ENCODE data around the gene PDE3A.

The PDE3A gene

DNA sequence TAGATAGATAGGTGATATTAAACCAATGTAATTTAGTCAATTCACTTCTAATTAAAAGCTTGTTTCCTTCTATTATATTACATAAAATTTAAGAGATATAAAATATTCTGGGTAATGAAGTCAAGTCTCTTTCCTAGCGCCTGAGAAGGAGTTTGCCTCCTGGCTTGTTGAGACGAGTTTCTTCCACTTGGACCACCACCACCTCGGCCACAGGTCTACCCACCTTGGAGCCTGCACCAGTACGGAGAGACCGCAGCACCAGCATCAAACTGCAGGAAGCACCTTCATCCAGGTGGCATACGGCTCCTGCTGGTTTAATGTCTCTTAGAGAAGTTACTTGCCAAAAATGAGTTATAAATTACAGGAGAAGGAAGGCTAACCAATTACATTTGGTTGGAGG is 247.8 kb downstream of the PDE3A start:
- DNase-seq (ENCODE audit: low read depth) = no peak

DNA sequence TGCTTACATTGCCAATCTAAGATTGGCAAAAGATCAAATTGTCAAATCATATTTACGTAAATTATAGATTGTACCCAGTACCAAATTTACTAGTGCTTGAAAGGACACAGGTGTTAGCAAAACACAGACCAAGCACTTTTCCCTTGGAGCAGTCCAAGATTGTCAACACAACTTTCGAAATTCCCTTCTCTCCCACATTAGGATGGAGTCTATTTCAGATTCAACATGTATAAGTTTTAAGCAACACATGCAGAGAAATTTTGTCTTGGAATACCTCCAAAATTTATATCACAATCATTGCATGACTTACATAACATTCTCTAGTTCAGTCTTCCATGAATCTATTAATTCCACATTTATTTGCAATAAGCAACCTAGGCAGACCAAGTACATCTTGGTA is 251.9 kb downstream of the PDE3A start:
- DNase-seq (ENCODE audit: low read depth) = no peak

DNA sequence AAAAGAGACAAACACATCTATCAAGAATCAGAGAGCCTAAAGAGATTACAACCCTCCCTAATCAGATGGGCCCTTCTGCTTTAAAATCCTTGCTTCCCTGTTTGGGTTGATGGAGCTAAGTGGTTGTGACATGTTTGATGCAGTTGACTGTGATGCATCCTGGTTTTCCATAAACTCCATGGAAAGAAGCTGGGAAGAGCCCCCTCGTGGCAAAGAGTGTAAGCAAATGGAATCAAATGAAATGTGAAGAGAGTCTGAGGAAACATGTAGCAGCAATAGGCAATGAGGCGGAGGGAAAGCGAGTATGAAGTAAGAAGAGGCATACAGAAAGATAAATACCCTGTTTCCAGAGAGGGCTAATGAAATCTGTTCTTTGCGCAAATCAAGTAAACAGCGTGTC is 256.4 kb downstream of the PDE3A start:
- DNase-seq (ENCODE audit: low read depth) = no peak

DNA sequence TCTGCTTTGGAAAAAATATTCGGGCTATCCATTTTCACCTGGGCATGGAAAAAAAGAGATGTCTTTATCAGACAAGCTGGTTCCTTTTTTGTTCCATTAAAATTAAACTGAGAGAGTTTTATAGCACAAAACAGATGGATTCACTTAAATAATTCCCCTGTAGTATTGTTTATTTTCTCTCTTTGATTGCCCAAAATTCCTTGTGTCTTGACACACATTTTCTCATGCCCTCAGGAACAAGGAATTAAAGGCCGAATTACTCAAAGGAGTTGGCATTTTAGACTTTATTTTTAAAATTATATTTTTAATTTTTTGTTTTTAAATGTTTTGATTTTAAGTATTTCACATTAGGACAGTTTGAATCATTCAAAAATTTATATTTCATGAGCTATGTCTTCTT is 257.2 kb downstream of the PDE3A start:
- no peak for DNase-seq (ENCODE audit: low read depth)

DNA sequence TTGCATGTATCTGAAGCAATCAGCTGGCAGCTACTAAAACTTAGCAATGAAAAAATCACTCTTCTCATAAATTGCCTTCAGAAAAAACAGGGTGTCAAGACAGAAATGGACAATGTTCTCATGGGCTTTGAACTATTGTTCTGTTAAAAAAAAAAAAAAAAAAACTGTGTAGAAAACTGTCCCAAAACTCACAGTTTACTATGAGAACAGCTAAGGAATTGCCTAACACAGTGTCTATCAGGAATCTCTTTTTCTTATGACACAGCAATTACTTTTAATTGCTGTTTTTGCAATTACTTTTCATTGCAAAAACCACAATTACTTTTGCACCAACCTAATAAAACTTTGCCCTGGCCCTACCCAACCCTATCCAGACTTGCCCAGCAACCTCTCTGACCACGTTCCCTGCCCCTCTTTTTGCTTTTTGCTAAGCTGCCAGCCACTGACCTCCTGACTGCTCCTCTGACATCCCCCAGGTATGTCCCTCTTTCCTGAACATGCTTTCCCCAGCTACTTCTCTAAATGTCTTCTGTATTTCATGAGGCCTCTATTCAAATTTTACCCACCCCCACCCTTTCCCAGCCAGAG is 258.8 kb downstream of the PDE3A start:
- no peak for DNase-seq (ENCODE audit: low read depth)

DNA sequence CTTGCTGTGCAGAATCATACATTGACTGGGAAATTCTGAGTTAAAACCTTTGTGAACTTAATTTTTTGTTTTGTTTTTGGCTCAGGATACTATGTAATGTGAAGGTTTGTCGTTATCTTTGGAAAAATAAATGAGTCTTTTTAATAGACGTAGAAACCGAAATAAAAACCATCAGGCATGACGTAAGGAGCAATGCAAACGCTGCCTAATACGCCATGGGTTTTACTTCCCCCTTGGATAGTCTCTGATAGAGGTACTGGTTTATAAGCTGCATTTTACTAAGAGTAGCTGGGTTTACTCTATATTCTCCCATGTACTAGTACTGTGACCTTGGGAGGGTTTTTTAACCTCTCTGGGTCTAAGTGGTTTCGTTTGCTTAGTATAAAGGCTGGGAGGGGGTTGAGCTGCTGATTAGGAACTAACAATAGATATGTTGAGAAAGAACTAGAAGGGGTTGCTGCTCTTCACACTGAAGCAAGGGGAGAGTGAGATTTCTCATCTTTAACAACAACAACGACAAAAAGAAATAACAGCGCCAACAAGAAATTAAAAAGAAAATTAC is 260.0 kb downstream of the PDE3A start:
- no peak for DNase-seq (ENCODE audit: low read depth)

DNA sequence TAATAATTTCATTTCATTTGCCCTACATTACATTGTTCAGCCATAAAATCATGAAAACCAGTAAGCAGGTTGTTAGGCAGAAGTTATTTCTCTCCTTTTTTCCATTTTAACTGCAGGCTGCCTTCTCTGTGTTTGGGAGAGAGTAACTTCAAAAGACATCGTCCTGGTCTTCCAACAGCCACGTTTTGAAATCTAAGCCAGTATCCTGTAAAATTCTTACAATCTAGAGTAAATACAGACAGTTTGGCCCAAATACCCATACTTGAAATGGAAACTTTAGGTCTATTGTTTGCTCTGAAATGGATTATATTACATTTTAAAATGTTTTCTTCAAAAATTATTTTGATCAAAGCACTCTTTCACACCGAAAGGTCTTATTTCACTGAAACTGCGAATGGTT is 260.7 kb downstream of the PDE3A start:
- DNase-seq (ENCODE audit: low read depth) = no peak

DNA sequence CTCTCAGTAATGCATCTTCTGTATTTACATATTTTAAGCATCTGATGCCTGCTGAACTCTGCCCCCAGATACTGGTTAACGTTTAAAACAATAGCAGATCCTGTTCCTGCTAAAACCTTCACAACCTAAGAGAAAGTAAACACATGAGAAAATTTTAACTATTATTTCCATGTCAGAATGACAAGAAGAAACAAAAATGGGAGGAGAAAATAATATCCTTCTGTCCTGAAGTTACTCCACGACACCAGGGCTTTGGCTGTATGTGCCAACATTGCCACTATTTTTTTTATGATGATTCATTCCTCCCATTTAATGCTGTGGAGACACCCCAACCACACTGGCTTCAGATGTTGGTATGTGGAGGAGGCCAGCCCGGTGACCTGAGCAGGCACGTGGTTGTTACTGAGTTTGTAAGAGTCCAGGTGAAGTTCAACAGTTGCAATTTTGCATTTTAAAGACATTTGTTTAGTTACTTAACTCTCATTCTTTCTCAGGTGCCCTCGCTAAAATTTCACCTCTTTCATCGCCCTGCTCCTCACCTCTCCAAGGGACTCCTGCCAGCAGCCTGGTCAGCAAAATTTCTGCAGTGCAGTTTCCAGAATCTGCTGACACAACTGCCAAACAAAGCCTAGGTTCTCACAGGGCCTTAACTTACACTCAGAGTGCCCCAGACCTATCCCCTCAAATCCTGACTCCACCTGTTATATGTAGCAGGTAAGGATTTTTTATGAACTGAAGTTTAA is 261.2 kb downstream of the PDE3A start:
- no peak for DNase-seq (ENCODE audit: low read depth)

DNA sequence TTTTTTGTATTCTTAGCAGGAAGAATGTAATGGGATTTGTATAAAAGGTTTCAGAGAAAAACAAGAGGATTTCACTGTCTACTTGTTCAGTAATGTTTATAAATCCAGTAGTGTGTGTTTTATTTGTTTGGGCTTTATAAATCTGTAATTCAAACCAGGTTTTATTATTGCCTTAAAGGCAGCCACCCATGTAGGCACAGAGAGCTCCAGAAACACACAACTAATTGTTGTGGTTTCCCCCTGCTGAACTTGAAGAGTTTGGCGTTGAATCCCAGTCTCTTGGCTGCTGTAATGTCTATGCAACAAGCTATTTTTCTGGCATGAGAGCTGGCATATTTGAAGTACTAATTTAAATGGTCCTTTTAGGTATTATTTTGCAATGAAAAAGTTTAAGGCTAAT is 263.4 kb downstream of the PDE3A start:
- DNase-seq (ENCODE audit: low read depth) = no peak

DNA sequence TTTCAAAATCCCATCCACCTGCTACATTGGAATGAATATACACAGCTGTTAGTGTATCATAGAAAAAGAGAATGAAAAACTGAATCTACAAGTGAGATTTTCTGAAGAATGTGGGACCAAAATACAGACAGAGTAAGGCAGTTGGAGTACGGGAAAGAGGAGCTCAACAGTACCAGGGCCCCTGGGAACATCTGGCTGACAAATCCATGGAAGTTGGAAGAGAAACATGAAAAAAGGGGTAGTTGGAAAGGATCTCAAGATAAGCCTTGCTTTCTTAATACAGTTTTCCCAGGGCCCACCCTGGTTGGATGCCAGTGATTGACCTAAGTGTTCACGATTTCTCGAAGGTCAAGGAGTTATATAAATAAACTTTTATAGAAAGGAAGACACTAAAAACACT is 272.8 kb downstream of the PDE3A start:
- DNase-seq (ENCODE audit: low read depth) = no peak

DNA sequence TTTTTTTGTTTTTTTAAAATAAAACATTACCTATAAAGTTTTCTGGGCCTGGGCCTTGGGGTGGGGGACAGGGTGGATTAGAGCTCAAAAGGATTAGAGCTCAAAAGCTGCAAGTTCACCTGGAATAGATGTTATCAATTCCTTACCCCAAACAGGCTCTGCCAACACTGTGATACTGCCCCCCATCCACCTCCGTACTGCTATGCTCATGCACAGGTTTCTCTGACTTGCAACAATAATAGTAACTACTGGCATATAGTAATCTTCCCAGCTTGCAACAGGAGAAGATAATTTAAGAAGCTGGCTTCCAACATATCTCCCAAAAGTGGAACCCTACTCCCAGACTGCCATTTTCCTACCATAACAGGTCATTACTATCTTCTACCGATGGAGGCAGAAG is 275.5 kb downstream of the PDE3A start:
- DNase-seq (ENCODE audit: low read depth) = no peak

DNA sequence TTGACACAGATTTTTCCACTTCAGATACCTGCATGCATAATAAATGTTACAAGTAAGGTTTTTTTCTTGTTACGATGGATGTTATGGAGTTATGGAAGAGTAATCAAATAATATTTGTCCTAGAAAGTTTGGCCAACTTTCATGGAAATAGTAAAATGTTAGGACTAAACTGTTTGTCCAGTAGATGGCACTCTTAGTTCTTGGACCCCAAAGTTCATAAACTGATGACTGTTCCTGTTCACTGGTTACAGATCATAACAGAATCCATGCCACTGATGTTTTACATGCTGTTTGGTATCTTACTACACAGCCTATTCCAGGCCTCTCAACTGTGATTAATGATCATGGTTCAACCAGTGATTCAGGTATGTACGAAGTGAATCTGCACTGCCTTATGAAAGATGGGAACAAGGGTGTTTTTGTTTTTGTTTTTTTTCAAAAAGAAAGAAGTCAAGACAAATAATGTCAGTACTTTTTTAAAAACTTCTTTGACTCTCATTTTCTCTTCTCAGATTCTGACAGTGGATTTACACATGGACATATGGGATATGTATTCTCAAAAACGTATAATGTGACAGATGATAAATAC is 278.0 kb downstream of the PDE3A start:
- no peak for DNase-seq (ENCODE audit: low read depth)

DNA sequence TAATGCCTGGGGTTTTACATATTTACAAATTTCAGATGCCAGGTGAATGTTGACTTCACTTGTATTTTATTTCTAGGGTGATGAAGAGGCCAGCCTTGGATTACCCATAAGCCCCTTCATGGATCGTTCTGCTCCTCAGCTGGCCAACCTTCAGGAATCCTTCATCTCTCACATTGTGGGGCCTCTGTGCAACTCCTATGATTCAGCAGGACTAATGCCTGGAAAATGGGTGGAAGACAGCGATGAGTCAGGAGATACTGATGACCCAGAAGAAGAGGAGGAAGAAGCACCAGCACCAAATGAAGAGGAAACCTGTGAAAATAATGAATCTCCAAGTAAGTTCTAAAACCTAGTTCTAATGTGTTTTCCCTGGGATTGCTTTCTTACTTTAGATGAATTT is 285.5 kb downstream of the PDE3A start:
- no peak for DNase-seq (ENCODE audit: low read depth)

DNA sequence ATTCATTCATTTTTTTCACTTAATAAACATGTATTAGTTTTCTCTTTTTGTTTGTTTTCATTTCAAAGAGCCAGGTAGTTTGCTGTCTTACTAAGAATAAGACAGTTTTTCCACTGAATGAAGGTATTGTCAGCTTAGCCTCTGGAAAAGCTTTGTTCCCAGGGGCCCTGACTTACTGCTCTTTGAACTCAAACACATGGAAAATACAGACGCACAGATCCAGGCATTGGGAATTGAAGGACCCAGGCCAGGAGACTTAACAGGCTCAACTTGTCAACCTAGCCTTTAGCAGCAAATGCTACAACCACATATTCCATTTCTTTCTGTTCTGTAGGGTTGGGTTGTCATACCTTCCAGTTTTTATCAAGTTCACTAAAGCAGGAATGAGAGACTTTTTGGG is 288.3 kb downstream of the PDE3A start:
- no peak for DNase-seq (ENCODE audit: low read depth)

DNA sequence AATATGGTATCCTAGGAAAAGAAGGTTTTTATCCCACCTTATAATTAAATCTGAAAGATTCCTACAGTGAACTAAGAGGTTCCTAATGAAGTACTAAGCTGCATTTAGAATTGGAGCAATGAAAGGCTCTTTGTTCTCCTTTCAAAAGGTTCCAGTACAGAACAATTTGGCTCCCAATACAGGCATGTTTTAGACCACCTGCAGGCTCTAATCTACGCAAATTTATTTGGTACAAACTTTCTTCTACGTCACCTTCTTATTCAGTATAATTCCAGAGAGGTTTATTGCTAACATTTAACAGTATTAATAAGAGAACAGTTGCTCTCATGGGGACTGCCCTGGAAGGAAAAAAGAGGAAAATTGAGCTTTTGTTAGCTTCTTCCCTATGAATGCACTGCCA is 289.2 kb downstream of the PDE3A start:
- DNase-seq (ENCODE audit: low read depth) = no peak

DNA sequence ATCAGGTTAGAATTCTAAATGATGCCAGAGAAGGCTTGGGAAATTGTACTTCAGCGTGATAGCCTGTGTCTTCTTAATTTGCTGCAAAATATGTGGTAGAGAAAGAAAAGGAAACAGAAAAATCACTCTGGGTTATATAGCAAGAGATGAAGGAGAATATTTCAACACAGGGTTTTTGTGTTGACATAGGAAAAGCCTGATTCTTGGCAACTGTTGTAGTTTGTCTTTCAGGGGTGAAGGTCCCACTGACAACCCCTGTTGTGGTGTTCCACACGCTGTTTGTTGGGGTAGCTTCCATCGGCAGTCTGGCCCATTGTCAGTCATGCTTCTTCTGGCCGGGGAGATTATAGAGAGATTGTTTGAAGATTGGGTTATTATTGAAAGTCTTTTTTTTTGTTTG is 313.0 kb downstream of the PDE3A start:
- DNase-seq (ENCODE audit: low read depth) = no peak

DNA sequence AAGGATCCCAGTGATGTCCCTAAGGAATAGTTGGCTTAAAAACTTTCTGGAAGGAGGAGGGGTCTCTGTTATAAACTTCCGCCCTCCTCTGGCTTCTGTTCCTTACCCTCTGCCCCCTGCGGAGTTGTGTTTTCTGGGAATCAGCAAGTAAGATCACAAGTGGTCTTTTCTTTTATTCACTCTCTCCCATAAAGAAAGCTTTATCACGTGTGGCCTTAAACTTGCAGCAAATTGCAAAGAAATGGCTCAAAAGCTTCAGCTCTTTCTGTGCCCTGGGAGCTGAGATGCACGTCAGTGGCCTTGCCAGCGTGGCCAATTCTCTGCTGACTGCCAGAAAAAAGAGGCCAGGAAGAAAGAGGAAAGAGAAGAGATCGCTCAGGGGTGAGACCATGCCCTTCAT is 326.9 kb downstream of the PDE3A start, which contains the start of gene SLCO1C1:
Gene SLCO1C1, plus strand, starts transcription at position 101 of the 400 bp plus-strand sequence. CDS start 4,245 bp downstream, outside the sequence.
- no peak for DNase-seq (ENCODE audit: low read depth)

DNA sequence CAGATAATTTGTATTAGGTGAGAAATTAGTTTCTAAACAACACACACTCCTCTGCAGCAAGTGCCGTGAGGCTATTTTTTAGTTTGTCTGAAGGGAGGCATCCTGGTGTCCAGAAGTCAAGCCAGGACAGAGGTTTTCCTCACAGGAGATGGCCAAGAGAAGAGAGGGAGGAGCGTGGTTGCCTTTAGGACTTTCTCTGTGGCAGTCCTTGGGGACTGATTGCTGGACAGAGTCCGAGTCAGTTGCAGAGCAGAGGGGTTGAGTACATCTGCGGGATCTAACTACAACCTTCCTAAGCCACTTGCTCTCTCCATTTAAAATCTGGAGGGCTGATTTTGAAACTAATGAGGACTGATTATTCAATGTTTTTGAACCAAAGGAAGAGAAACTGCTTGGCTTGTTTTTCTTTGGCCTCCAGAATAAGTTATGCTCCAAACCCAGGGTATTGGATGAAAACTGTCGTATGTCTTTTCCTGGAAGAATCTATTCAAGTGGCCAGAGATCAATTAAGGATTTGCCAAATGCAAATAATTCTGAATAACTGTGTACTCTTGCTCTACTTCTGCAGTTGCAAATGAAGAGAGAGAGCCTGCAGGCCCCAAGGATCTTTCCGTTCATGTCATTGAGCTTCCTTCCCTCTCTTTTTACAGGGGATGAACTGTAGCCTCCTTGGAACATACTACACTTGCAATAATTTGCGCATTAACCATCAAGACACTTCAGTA is 328.0 kb downstream of the PDE3A start:
- no peak for DNase-seq (ENCODE audit: low read depth)

DNA sequence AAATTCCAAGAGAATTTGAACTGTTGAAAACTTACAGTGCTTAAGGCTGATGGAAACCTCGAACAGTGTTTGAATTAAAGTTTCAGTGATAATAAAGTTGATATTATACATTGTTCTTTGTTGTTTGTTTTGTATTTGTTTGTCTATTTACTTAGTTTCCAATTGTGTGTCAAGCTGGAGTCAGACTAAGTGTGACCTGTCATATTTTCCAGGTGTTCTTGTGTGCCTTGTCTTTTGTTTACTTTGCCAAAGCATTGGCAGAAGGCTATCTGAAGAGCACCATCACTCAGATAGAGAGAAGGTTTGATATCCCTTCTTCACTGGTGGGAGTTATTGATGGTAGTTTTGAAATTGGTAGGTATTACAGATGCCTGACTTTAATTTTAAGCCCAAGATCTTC is 332.8 kb downstream of the PDE3A start:
- no peak for DNase-seq (ENCODE audit: low read depth)

DNA sequence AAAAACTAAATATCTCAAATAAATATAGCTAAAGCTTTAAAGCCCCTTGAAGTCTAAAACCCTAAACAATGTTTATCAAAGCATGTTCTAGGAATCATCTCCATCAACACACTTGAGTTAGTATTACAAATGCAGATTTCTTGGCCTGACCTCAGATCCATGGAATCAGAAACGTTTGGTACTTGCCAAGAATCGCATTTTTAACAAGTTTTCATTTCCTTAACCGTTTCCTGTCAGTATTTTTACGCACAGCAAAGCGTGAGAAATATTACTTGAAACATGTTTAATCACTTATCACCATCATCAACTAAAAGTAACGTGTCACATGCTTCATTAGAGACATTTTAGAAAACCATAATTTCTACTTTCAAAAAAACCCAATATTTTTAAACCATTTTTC is 336.5 kb downstream of the PDE3A start:
- no peak for DNase-seq (ENCODE audit: low read depth)

DNA sequence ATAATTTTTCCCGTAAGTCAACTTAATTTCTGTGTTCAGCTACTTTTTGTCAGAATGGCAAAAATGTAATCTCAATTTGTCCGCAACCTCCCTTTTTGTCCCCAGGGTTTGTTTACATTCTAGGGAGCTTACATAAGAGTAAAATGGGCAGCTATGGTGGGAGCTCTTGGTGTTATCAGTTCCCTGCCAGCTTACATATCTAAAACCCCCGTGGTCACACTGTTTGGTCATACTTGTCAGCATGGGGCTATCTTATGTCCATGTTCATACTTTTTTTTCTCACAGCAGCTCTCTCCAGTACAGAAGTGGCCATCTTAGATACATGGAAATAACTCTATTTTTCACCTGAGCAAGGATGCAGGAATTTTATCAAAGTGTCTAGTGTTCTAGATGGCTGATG is 343.5 kb downstream of the PDE3A start:
- no peak for DNase-seq (ENCODE audit: low read depth)

DNA sequence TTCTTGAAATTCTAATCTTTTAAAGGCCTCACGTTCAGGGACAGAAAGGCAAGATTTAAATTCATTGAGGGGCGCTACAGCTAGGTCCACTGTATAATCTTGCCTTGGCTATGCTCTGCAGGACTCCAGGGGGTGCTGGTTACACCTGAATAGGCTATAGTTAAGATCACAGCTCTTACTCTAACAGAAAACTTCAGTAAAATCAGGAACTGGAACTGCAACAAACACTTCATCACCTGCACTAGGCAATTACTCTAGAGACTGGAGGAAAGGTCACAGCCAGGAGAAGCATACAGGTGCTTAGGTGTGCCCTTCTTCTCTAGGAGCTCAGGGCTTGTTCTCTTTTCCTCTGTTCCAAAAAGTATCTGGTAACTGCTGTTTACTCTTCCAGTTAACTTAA is 347.7 kb downstream of the PDE3A start:
- no peak for DNase-seq (ENCODE audit: low read depth)

DNA sequence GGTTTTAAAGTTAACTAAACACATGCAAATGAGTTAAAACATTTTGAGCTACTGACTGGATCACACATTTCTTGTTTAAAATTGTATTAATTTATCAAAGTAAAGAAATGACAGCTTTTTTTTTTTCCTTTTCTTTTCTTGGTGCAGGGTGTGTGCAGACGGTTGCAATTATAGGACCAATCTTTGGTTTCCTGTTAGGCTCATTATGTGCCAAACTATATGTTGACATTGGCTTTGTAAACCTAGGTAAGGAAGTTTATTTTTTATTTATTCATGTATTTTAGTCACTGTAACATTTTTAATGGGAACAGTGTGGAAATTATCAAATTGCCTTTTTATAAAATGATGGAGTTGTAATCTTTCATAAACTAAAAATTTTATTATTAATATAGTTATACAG is 348.6 kb downstream of the PDE3A start:
- DNase-seq (ENCODE audit: low read depth) = no peak

Data from stimulated activated CD8-positive, alpha-beta memory T cell treated with anti-CD3 and anti-CD28 coated beads, Interleukin-15, amount 100 ng/mL, for 1 hour (primary cell).